Stomach smooth muscle (tissue), 2 donors: Measurements from ENCODE around the gene UFC1.

Experiments used
- H3K27ac ChIP-seq: one replicate; pipeline ENCODE4 v1.7.0; 2013; ENCODE audit warnings: mild to moderate bottlenecking, low read length, inconsistent platforms
- H3K27me3 ChIP-seq, 2 donors: one replicate each; pipeline ENCODE4 v1.7.0; 2013; ENCODE audit warnings: low read length in 2 of 2; ENCODE audit not compliant: insufficient read depth in 2 of 2, control insufficient read depth in 1 of 2
- H3K36me3 ChIP-seq, 2 donors: one replicate each; pipeline ENCODE4 v1.7.0; 2013; ENCODE audit warnings: low read length in 2 of 2; ENCODE audit not compliant: control insufficient read depth in 2 of 2, insufficient read depth in 2 of 2
- H3K4me1 ChIP-seq: one replicate; pipeline ENCODE4 v1.7.0; 2013; ENCODE audit warnings: low read length; ENCODE audit not compliant: control insufficient read depth, insufficient read depth
- H3K4me3 ChIP-seq, 2 donors: one replicate each; pipeline ENCODE4 v1.7.0; 2013; ENCODE audit warnings: low read length in 2 of 2
- H3K9ac ChIP-seq, 2 donors: one replicate each; pipeline ENCODE4 v1.7.0; 2013; ENCODE audit warnings: low read length in 2 of 2, mild to moderate bottlenecking in 1 of 2
- H3K9me3 ChIP-seq, 2 donors: one replicate each; pipeline ENCODE4 v1.7.0; 2013; ENCODE audit warnings: low read length in 2 of 2; ENCODE audit not compliant: control insufficient read depth in 2 of 2
- donor health status: healthy.
- donor health status: Pancreatic carcinoma.

The UFC1 gene

DNA sequence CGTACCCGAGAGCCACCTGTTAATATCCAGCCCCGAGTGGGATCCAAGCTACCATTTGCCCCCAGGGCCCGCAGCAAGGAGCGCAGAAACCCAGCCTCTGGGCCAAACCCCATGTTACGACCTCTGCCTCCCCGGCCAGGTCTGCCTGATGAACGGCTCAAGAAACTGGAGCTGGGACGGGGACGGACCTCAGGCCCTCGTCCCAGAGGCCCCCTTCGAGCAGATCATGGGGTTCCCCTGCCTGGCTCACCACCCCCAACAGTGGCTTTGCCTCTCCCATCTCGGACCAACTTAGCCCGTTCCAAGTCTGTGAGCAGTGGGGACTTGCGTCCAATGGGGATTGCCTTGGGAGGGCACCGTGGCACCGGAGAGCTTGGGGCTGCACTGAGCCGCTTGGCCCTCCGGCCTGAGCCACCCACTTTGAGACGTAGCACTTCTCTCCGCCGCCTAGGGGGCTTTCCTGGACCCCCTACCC, 6.9 kb downstream of the UFC1 start:
- Histone ChIP-seq H3K27me3 (no peaks in the 10 kb centered on the region), H3K9ac (peak overlapping the region in 1 of 2 donors; percentile 47), H3K27ac (no peak overlapping the region), H3K4me1 (peaks cover 40% of the 10 kb centered on the region), H3K36me3 (peaks cover 9 to 40% of the 10 kb centered on the region in 2 donors), H3K4me3 (peak overlapping the region in 1 of 2 donors; percentile 90), H3K9me3 (no peaks in the 10 kb centered on the region)

DNA sequence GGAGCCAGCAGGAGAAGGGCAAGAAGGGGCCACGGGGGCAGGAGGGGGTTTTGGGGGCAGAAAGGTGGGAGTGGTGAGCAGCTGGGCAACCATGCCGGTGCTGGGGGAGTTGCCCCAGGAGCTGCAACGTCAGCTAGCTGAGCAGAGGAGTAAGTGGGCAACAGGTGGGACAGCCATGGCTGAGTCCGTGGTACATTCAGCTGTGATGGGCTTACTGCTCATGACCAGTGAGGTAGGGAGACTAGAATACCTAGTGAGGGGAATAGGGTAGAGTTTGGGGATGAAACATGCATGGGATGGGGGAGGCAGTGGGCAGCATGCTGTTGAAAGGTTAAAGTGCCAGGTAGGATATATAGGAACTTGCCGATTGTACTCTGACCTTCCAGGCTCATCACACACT, 7.9 kb downstream of the UFC1 start:
- Histone ChIP-seq H3K27me3 (no peaks in the 10 kb centered on the region), H3K9me3 (no peaks in the 10 kb centered on the region), H3K36me3 (peaks cover 9 to 40% of the 10 kb centered on the region in 2 donors), H3K4me3 (no peak overlapping the region), H3K9ac (no peak overlapping the region), H3K27ac (no peak overlapping the region), H3K4me1 (peaks cover 42% of the 10 kb centered on the region)

GRCh38 chr1:161162052-161162451, 8.3 kb downstream of the UFC1 start:
- Histone ChIP-seq H3K27ac (no peak overlapping the region), H3K4me1 (peaks cover 46% of the 10 kb centered on the region), H3K9ac (no peak overlapping the region), H3K36me3 (peaks cover 6 to 38% of the 10 kb centered on the region in 2 donors), H3K9me3 (no peaks in the 10 kb centered on the region), H3K27me3 (no peaks in the 10 kb centered on the region), H3K4me3 (no peak overlapping the region)

DNA sequence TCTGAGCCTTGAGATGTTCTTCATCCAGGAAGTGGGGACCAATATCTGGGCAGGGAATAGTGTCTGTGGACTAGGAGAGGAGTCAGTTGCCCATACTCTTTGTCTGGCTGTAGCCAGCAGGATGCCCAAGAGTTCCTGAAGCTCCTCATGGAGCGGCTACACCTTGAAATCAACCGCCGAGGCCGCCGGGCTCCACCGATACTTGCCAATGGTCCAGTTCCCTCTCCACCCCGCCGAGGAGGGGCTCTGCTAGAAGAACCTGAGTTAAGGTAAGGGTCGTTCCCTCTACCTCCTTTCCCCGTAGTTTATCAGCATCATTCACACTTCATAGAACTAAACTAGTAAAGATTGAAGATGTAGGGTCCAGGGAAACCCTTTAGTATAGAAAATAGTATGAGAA, 9.0 kb downstream of the UFC1 start:
- no peaks in the 10 kb centered on the region for H3K9me3 ChIP-seq
- H3K4me1 ChIP-seq = peaks cover 54% of the 10 kb centered on the region
- no peak overlapping the region for H3K4me3 ChIP-seq
- no peak overlapping the region for H3K27ac ChIP-seq
- H3K9ac ChIP-seq = no peak overlapping the region
- H3K36me3 ChIP-seq = peaks cover 0 to 33% of the 10 kb centered on the region in 2 donors
- H3K27me3 ChIP-seq = no peaks in the 10 kb centered on the region

DNA sequence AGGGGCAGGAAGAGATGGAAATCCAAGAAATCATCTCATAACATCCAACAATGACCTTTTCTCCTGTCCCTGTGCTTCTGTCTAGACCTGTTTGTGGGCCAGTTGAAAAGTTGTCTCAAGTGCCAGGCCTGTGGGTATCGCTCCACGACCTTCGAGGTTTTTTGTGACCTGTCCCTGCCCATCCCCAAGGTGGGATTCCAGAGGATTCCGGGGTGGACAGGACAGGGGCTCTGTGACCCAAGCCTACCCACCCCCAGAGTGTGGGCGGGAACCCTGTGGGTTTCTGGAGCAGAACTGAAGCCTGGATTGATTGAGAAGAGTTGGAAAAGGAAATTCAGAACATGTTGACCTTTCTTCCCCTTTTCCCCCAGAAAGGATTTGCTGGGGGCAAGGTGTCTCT, 10.0 kb downstream of the UFC1 start:
- Histone ChIP-seq H3K9ac (no peak overlapping the region), H3K9me3 (no peaks in the 10 kb centered on the region), H3K27ac (no peak overlapping the region), H3K4me3 (no peak overlapping the region), H3K27me3 (no peaks in the 10 kb centered on the region), H3K4me1 (peaks cover 53% of the 10 kb centered on the region), H3K36me3 (peaks cover 3 to 27% of the 10 kb centered on the region in 2 donors)

- H3K9me3 ChIP-seq = no peaks in the 10 kb centered on the region
- H3K36me3 ChIP-seq = peaks cover 11 to 37% of the 10 kb centered on the region in 2 donors
- peak overlapping the region; percentile 92 to 95 for H3K4me3 ChIP-seq
- peaks cover 45% of the 10 kb centered on the region for H3K4me1 ChIP-seq
- H3K27ac ChIP-seq = peak overlapping the region; percentile 89
- peak overlapping the region; percentile 81 to 95 for H3K9ac ChIP-seq
- H3K27me3 ChIP-seq = no peaks in the 10 kb centered on the region
These were observed 11.3 kb downstream of the UFC1 start for GRCh38 chr1:161164901-161165610.

- Histone ChIP-seq H3K36me3 (peaks cover 18 to 44% of the 10 kb centered on the region in 2 donors), H3K27me3 (no peaks in the 10 kb centered on the region), H3K4me1 (peaks cover 36% of the 10 kb centered on the region)
These were observed 12.2 kb downstream of the UFC1 start, which contains the start of gene PPOX for GRCh38 chr1:161165742-161166668. Gene PPOX (plus strand): TSS chr1:161166426. CDS start chr1:161166848, 422 bp downstream.

GRCh38 chr1:161166669-161167548, 13.1 kb downstream of the UFC1 start:
- Histone ChIP-seq H3K9me3 (no peaks in the 10 kb centered on the region), H3K4me1 (peaks cover 31% of the 10 kb centered on the region), H3K9ac (peak overlapping the region; percentile 87 to 95), H3K36me3 (peaks cover 27 to 49% of the 10 kb centered on the region in 2 donors), H3K27me3 (no peaks in the 10 kb centered on the region), H3K27ac (peak overlapping the region; percentile 89), H3K4me3 (peak overlapping the region; percentile 92 to 95)

More at GRCh38 chr1:161165742-161166668, 12.2 kb downstream of the UFC1 start, which contains the start of gene PPOX:
- Histone ChIP-seq H3K27ac (peak within 1 kb of the TSS; percentile 89), H3K4me3 (peak within 1 kb of the TSS; percentile 92 to 95), H3K9me3 (no peaks in the 10 kb centered on the region), H3K9ac (peak within 1 kb of the TSS; percentile 87 to 95)

DNA sequence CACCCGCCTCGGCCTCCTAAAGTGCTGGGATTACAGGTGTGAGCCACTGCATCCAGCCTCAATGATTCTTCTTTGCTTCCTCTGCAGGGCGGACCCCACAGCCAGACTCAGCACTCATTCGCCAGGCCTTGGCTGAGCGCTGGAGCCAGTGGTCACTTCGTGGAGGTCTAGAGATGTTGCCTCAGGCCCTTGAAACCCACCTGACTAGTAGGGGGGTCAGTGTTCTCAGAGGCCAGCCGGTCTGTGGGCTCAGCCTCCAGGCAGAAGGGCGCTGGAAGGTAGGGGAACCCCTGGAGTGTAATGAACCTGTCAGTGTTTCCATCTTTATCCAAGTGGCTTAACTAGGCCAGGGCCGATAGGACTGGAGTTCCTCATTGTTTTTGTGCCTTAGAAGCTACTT, 15.1 kb downstream of the UFC1 start:
- Histone ChIP-seq H3K4me3 (no peak overlapping the region), H3K27ac (no peak overlapping the region), H3K9ac (no peak overlapping the region), H3K27me3 (no peaks in the 10 kb centered on the region), H3K4me1 (peaks cover 35% of the 10 kb centered on the region), H3K36me3 (peaks cover 40 to 46% of the 10 kb centered on the region in 2 donors), H3K9me3 (no peaks in the 10 kb centered on the region)

DNA sequence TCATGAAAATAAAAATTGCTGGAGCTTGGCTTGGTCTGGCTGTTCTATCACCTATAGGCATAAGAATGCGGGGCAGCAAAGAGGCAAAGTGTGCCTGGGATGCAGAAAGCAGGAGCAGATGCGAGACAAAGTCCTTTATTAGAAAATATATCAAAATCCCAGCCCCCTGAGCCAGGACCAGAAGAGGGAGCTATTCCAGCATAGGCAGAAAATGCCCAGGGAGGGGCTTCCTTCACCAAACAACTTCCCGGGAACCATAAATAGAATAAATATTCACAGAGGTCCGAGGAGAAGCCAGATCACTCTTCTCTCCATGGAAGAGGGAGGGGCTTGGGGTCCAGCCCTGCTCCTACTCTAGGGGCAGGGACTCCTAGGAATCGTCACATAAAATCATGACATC, 17.4 kb downstream of the UFC1 start:
- Histone ChIP-seq H3K4me1 (peaks cover 29% of the 10 kb centered on the region), H3K4me3 (no peak overlapping the region), H3K9ac (peak overlapping the region in 1 of 2 donors; percentile 13), H3K27ac (no peak overlapping the region), H3K27me3 (no peaks in the 10 kb centered on the region), H3K9me3 (no peaks in the 10 kb centered on the region), H3K36me3 (peaks cover 47 to 51% of the 10 kb centered on the region in 2 donors)
